Colon (tissue), 2 donors: ENCODE results near the gene TTC38.

ENCODE experiments used
- FAIRE-seq: peaks from 2 replicates; lab custom pipeline; 2012; peaks lifted over from hg19 to GRCh38; lab: Jason Lieb, UNC
- donor health status: control.
- donor health status: control.

TTC38 gene

GRCh38 chr22:46278656-46279645, 11.1 kb downstream of the TTC38 start:
- no peak for FAIRE-seq

GRCh38 chr22:46280063-46280817, 12.4 kb downstream of the TTC38 start:
- no peak for FAIRE-seq

GRCh38 chr22:46280999-46281623, 13.3 kb downstream of the TTC38 start:
- FAIRE-seq, result no peak

- no peak for FAIRE-seq
These were observed 14.3 kb downstream of the TTC38 start for GRCh38 chr22:46281866-46282678.

GRCh38 chr22:46286006-46286405, 18.2 kb downstream of the TTC38 start:
- no peak for FAIRE-seq

- no peak for FAIRE-seq
These were observed 19.4 kb downstream of the TTC38 start for GRCh38 chr22:46286941-46287872.

GRCh38 chr22:46287873-46288751, 20.3 kb downstream of the TTC38 start:
- FAIRE-seq, result no peak

GRCh38 chr22:46288846-46289243, 21.0 kb downstream of the TTC38 start:
- FAIRE-seq, result no peak

- no peak for FAIRE-seq
These were observed 21.6 kb downstream of the TTC38 start for GRCh38 chr22:46289244-46289891.

GRCh38 chr22:46290121-46290842, 22.5 kb downstream of the TTC38 start:
- no peak for FAIRE-seq

- no peak for FAIRE-seq
These were observed 23.3 kb downstream of the TTC38 start for GRCh38 chr22:46290843-46291785.

- no peak for FAIRE-seq
These were observed 24.4 kb downstream of the TTC38 start for GRCh38 chr22:46292173-46292572.

GRCh38 chr22:46292732-46293131, 24.9 kb downstream of the TTC38 start:
- FAIRE-seq, result no peak

GRCh38 chr22:46293577-46294260, 25.9 kb downstream of the TTC38 start:
- no peak for FAIRE-seq

GRCh38 chr22:46294784-46295183, 27.0 kb downstream of the TTC38 start:
- no peak for FAIRE-seq

- no peak for FAIRE-seq
These were observed 27.6 kb downstream of the TTC38 start for GRCh38 chr22:46295277-46295971.
